WI38 (cell line): Measurements from ENCODE around the gene SRSF9.

Experiments used
- H3K4me3 ChIP-seq: 2 replicates; pipeline ENCODE4 v1.5.1; 2011; ENCODE audit warnings: low read depth, mild to moderate bottlenecking, control low read depth, low read length
- TF ChIP-seq, protein P1 (sequence below): IDR thresholded peaks from 2 replicates; pipeline ENCODE4 v1.5.1; 2012; ENCODE audit warnings: low read depth, mild to moderate bottlenecking, control low read depth, low read length

SRSF9 gene

GRCh38 chr12:120416490-120417216 lies 52.9 kb downstream of the SRSF9 start:
- no peak overlapping the region for H3K4me3 ChIP-seq
- TF ChIP-seq, protein P1, sequence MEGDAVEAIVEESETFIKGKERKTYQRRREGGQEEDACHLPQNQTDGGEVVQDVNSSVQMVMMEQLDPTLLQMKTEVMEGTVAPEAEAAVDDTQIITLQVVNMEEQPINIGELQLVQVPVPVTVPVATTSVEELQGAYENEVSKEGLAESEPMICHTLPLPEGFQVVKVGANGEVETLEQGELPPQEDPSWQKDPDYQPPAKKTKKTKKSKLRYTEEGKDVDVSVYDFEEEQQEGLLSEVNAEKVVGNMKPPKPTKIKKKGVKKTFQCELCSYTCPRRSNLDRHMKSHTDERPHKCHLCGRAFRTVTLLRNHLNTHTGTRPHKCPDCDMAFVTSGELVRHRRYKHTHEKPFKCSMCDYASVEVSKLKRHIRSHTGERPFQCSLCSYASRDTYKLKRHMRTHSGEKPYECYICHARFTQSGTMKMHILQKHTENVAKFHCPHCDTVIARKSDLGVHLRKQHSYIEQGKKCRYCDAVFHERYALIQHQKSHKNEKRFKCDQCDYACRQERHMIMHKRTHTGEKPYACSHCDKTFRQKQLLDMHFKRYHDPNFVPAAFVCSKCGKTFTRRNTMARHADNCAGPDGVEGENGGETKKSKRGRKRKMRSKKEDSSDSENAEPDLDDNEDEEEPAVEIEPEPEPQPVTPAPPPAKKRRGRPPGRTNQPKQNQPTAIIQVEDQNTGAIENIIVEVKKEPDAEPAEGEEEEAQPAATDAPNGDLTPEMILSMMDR = no peak

DNA sequence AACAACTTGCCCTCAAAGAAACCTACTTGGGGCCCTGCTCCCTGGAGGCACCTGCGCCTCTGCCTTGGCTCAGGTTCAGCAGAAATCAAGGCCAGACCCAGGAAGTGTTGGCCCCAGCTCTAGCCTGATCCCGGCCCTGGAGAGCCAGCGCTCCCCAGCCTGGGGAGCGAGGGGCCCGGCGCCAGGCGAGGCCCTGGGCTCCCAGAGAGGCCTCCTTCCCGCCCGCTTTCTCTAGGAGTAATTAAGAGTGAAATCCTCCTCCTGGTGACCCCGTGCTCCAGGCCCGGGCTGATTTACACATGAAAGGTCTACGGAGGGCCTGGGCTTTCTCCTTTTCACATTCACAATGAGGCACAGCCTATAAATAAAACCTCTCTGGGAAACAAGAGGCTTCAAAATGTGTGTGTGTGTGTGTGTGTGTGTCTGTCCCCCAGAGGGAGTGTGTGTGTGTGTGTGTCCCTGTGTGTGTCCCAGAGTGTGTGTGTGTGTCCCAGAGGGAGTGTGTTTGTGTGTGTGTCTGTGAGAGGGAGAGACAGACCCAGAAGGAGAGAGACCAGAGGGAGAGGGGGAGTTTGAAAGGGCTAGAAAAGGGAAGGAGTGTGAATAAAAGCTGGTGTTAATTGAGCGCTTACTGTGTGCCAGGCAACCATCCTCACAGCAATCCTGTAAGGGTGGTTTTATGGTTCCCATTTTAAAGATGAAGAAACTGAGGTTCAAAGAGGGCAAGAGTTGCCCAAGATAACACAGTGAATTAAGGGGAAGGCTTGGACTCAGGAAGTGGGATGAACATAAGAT lies 55.5 kb downstream of the SRSF9 start:
- TF ChIP-seq, protein P1 = no peak
- H3K4me3 ChIP-seq = no peak overlapping the region

DNA sequence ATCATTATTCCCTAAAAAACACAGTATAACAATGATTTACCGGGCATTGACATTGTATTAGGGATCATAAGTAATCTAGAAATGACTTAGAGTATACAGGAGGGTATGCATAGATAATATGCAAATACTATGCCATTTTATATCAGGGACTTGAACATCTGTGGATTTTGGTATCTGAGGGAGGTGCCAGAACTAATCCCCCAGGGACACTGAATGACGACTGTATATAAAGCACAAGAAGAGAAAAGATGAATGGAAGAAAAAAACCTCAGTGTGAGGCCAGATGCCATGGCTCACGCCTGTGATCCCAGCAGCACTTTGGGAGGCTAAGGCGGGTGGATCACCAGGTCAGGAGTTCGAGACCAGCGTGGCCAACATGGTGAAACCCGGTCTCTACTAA lies 57.1 kb downstream of the SRSF9 start:
- no peak overlapping the region for H3K4me3 ChIP-seq
- TF ChIP-seq, protein P1 = no peak
